HG03442 (cell line): ENCODE measurements around the gene FAM81B.

Experiments
- ATAC-seq: cut with Tn5 transposase; IDR thresholded peaks from one replicate; pipeline ENCODE4 v1.9.1; 2021; ENCODE audit warnings: mild to moderate bottlenecking, moderate library complexity; ENCODE audit not compliant: unreplicated experiment

FAM81B gene

DNA sequence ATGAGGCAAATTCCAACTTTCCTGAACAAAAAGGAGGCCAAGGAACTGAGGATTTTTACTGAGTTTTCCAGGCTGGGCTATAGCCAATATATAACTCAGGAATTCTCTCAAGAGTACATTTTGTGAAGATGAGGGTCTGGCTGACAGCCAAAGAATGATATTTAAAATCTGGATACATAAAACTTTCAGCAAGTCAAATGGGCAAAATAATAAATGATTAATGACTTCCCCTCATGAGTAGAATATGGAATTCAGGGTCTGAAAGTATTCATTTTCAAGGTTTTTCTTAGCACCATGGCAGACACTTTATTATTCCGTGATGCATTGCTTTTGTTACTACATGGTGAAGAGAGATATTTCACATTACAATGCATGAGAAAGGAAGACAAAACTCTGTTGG is 7.8 kb downstream of the FAM81B start:
- ATAC-seq, result no peak

DNA sequence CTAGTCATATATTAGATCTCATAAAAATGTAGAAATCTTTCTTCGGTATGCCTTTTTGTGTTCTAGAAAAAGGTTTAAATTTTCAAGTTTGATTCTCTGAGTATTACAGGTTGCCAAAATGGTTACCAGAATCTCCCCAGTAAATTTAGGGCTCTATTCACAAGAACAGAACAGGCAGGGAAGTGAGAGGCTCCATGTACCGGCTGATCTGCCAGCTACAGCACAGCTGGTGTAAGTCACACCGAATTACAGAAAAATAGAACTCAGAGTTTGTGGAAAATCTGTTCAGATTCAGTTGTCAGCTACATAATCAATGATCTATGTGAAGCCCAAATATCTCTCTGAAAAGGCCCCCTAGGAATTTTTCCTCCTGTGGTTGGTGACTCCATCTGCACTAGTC is 10.5 kb downstream of the FAM81B start:
- no peak for ATAC-seq

- ATAC-seq, result no peak
These were observed 12.8 kb downstream of the FAM81B start for GRCh38 chr5:95403996-95404395.

GRCh38 chr5:95406426-95407090 is 15.4 kb downstream of the FAM81B start:
- ATAC-seq, result no peak

- ATAC-seq, result no peak
These were observed 19.1 kb downstream of the FAM81B start for GRCh38 chr5:95410279-95410678.

DNA sequence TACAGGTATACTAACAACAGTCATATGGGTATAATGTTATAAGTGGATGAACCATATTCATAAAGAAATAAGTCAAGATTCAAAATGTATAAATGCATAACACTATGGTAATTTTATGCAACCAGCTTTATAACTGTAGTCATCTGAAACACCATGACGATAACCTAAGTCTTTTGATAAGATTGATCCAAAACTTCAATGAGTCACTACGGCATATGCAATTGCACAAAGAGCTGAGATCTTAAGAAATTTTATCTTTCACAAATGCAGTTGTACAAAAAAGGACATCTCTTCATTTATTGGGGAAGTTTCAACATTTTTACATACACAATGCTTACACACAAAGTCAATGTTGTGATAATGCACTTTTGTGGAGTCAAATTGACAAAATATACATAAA is 20.3 kb downstream of the FAM81B start:
- ATAC-seq, result no peak

- no peak for ATAC-seq
These were observed 23.3 kb downstream of the FAM81B start for GRCh38 chr5:95414451-95414850.

DNA sequence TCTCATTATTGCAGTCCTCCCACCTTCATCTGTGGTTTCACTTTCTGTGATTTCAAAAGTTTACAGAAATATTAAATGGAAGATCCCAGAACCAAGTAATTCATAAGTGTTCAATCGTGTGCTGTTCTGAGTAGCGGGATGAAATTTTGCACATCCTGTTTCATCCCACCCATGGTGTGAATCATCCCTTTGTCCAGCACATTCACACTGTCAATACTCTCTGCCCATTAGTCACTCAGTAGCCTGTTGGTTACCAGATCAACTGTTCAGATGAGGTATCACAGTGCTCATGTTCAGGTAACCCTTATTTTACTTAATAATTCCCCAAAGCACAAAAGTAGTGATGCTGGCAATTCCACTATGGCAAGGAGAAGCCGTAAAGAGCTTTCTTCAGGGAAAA is 26.8 kb downstream of the FAM81B start:
- no peak for ATAC-seq

- ATAC-seq, result no peak
These were observed 31.7 kb downstream of the FAM81B start for GRCh38 chr5:95422838-95423237.

DNA sequence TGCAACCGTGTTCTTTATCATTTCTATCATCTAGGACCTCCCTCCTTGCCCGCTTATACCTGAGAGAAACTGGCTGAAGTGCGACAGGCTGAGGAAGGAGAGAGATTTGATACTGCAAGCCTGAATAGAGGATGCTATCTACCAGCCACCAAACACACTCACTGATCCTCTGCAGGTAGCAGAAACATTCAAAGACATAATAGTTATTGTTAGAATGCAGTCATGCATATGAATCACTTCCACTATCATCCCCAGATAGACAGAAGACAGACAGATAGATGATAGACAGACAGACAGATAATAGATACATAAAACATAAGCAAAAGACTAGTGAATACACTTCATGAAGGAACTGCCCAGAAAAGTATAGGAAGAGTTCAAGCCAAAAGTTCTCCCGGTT is 32.9 kb downstream of the FAM81B start:
- ATAC-seq, result peak; percentile 31

- peak; percentile 57 for ATAC-seq
These were observed 33.4 kb downstream of the FAM81B start for GRCh38 chr5:95424526-95424925.

- ATAC-seq, result no peak
These were observed 35.1 kb downstream of the FAM81B start for GRCh38 chr5:95426227-95426626.

GRCh38 chr5:95432779-95433178 is 41.6 kb downstream of the FAM81B start:
- no peak for ATAC-seq

- ATAC-seq, result no peak
These were observed 48.8 kb downstream of the FAM81B start for GRCh38 chr5:95439801-95440493.

- no peak for ATAC-seq
These were observed 49.7 kb downstream of the FAM81B start for GRCh38 chr5:95440825-95441224.

DNA sequence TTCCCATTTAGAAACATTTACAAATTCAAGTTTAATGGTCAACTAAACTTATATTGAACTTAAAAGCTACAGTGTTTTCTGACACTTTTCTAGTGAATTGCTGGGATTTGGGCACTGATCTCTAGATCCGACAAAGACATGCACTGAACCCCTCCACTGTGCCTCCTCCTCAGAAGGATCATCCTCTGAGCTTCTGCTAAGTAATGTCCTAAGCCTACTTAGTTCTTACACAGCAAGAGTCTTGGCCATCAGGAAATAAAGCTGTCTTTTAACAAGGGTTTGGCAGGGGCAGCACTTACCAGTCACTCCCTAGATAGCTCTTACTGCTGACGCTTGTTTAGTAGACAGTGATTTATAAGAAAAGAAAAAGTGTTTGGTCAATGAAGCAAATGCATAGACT is 50.5 kb downstream of the FAM81B start:
- no peak for ATAC-seq

- no peak for ATAC-seq
These were observed 54.3 kb downstream of the FAM81B start for GRCh38 chr5:95445442-95445841.

GRCh38 chr5:95445995-95446394 is 54.8 kb downstream of the FAM81B start:
- ATAC-seq, result no peak

GRCh38 chr5:95446560-95447221 is 55.5 kb downstream of the FAM81B start:
- ATAC-seq, result peak; percentile 53

- ATAC-seq, result no peak
These were observed 56.8 kb downstream of the FAM81B start for GRCh38 chr5:95447961-95448360.

DNA sequence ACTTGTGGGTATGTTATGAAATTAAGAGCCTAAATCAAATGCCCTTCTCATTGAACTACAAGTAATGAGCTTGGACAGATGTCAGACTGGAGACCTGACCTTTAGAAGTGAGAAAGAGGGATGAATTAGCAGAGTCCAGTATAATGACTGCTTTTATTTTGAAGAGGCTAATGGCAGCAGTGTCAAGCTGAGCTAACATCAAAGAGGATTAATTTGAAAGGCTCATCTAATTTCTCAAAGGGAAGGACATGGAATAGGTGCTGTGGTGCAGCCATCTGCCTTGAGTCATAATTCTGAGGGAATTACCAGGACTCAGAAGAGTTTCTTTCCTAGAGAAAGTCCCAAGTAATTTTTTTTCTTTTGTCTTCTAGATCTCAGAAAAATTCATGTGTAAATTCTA is 57.6 kb downstream of the FAM81B start:
- ATAC-seq, result no peak

DNA sequence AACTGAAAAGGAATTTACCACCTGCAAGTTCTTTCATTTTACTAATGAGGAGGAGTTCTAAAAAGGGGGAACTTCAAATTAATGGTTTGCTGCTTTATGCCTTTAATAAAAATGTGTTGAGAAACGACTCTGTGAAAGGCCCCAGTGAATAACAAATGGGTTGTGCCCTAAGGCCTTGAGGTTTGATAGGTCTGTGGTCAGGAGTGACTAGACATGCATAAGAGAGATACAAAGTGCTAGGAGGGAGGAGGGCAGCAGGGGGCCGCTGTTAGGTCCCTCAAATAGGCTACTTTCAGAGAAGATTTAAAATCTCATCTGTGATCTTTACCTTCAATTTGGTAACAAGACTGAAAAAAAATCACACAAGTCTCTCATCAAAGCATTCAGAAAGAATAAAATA is 58.3 kb downstream of the FAM81B start:
- ATAC-seq, result no peak
